GM10248 (cell line): ENCODE measurements around the gene WNT11.
A peak's percentile ranks its signal among the peaks of the same experiment; 100 is the strongest.

Source experiments
- CTCF ChIA-PET: fragments of 300-600 bp; sonication (Branson Sonifier 250); formaldehyde crosslinking; extraction: SDS; loops from one replicate; lab custom pipeline; 2021; ENCODE audit warnings: antibody characterized with exemption; lab: Yijun Ruan, JAX
- POLR2A ChIA-PET: fragments of 350-650 bp; sonication (Branson Sonifier 250); formaldehyde crosslinking; extraction: SDS; loops from one replicate; lab custom pipeline; 2020; ENCODE audit warnings: antibody characterized with exemption; lab: Yijun Ruan, JAX
- DNase-seq: peaks from one replicate; pipeline ENCODE4 v3.0.0; 2012; ENCODE audit errors: extremely low spot score
- TF ChIP-seq, protein P1 (sequence below): IDR thresholded peaks from 2 replicates; pipeline ENCODE4 v1.5.1; 2012; ENCODE audit warnings: mild to moderate bottlenecking, low read depth; ENCODE audit errors: extremely low read depth, missing control alignments, control extremely low read depth

Gene WNT11

DNA sequence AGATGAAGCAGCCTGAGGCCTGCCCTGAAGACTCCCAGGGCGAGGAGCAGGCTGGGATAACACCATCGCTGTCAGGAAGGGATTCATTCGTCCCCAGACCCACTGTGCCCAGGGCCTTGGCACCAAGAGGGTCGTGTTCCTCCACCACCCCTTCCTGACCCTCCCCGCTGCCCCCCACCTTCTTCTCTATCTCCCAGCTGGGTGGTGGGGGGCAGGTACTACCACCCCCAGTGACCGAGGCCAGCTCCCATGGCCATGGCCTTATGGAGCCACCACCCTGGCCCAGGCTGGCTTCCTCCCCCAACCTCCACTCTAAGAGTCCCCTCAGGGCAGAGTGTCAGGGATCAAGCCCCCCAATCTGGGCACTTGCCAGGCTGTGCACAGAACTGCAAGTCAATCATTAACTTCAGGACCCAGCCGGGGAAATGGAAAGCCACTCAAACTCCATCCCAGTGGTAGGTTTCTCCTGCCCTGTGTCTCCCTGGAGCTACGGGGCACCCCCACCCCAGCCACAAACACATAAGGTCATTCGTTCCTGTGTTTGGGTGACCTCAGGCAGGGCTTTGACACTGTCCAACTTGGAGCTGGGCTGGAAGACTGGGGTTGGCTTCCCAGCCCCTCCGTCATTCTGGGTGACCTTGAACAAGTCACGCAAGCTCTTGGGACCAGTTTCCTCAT, 33.3 kb upstream of the WNT11 start:
- ChIA-PET POLR2A (no interaction called here), CTCF (interaction anchor here (1.0 to 1.6 kb wide), 2 partner anchors 9 to 32 kb away, joined by 3 to 7 read pairs; no protein-coding TSS in a partner anchor)
- TF ChIP-seq, protein P1, sequence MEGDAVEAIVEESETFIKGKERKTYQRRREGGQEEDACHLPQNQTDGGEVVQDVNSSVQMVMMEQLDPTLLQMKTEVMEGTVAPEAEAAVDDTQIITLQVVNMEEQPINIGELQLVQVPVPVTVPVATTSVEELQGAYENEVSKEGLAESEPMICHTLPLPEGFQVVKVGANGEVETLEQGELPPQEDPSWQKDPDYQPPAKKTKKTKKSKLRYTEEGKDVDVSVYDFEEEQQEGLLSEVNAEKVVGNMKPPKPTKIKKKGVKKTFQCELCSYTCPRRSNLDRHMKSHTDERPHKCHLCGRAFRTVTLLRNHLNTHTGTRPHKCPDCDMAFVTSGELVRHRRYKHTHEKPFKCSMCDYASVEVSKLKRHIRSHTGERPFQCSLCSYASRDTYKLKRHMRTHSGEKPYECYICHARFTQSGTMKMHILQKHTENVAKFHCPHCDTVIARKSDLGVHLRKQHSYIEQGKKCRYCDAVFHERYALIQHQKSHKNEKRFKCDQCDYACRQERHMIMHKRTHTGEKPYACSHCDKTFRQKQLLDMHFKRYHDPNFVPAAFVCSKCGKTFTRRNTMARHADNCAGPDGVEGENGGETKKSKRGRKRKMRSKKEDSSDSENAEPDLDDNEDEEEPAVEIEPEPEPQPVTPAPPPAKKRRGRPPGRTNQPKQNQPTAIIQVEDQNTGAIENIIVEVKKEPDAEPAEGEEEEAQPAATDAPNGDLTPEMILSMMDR: no peak
- DNase-seq: no peak

DNA sequence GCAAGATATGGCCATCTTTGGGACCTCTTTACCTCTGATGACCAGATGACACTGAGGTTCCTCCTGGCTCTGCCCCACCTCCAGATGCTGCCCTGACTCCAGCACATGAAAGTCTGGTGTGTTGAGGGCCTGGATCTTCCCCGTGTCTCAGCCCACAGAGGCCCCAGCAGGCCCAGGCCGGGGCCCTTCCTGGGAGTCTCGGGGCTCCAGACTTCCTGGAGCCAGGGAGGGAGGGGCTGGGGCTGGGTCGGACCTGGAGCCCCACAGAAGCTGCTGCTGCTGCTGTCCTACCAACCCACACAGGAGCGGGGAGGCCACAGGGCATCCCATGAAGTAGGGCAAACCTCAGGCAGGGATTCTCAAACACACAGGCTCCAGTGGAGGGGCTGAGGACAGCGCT, 32.2 kb upstream of the WNT11 start:
- ChIA-PET CTCF (interaction anchor here (1.6 to 5.6 kb wide), 2 partner anchors 15 to 29 kb away, joined by 4 to 64 read pairs; no protein-coding TSS in a partner anchor), POLR2A (no interaction called here)

DNA sequence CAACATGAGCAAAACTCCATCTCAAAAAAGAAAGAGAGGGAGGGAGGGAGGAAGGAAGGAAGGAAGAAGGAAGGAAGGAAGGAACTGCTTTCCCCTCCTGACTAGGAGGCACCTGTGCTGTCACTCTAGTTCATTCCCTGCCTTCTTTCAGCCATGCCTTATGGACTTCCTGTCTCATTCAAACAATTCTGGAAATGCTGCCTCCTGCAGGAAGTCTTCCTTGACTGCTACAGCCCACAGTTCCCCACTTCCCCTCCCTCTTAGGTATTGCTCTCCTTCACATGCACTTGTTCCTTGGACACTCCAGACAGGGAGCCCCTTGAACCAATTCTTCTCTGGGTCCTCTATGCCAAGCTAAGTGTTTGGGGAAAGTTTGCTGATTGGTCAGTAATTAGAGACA, 31.6 kb upstream of the WNT11 start:
- no peak for DNase-seq
- ChIA-PET POLR2A (no interaction called here), CTCF (interaction anchor here (1.6 to 5.6 kb wide), 2 partner anchors 14 to 28 kb away, joined by 4 to 64 read pairs; no protein-coding TSS in a partner anchor)
- TF ChIP-seq, protein P1: no peak

More for the DNA sequence above, 32.2 kb upstream of the WNT11 start:
- no peak for DNase-seq
- TF ChIP-seq, protein P1: no peak

DNA sequence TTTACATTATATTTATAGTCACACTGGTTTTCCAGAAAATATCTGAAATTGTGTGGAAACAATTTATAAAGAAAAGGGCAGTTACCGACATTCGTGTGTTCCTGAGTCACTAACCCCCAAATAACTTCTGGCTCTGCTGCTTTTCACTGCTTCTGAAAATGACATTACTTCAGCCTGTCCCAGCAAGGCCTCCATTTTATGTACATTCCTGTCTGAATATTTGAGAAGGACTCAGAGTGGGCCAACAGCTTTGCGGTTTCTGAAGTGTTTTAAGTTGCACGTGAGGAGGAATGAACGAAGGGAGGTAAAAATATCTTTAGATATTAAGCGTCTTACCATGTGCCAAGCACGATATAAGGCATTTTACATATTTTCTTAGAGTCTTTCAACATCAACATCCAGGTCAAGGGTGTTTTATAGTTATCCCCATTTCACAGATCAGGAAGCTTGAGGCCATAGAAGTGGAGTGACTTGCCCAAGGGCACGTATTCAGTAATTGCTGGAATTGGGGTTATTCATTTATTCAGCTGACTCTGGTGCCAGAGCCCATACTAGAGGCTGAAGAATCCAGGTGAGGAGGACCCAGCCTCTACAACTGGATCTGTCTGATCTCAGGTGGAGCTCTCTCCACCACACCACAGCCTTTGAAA, 30.8 kb upstream of the WNT11 start:
- no peak for DNase-seq
- POLR2A ChIA-PET: no interaction called here
- TF ChIP-seq, protein P1: no peak
- CTCF ChIA-PET: interaction anchor here (1.6 to 5.6 kb wide), 2 partner anchors 13 to 27 kb away, joined by 4 to 64 read pairs; no protein-coding TSS in a partner anchor

DNA sequence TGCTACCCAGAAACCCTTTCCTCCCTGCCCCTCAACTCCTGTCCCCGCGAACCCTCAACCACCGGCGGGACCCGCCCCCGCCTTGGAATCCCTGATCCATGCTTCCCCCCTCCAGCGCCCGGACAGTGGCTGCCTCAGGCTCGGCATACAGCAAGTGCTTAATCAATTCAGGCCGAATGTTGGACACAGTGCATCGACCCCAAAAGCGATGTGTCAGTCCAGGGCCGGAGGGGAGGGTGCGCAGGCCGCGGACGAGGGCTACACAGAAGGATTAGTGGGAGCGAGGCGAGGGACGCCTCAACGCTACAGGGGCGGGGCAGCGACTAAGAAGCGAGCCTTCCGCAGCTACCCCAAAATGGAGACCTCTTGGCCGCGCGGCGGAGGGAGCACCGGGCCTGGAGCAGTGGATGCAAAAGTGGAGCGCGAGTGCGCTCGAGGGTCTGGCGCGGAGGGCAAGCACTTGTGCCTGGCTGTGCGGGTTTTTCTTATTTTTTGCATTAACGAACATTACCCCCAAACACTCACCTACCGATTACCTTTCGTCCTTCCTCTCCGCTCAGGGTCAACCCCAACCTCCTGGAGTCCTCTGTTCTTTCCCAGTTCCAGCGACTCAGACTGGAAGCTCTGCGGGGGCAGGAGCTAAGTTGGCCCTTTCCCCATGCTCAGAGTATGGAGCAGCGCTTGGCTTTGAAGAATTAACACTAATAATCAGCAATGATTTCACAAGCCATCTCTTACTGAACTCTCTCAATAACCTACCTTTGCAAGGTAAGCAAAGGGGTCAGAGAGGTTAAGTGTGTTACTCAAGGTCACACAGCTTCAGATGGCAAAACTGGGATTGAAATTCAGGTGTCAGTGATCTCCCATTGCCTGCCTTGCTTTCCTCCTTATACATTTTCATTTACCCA, 30.0 kb upstream of the WNT11 start:
- POLR2A ChIA-PET: interaction anchor here (0.5 kb wide), 1 partner anchor 677 kb away, joined by 3 read pairs; no protein-coding TSS in a partner anchor
- peak; percentile 67 for DNase-seq
- CTCF ChIA-PET: interaction anchor here (3.5 to 5.6 kb wide), 2 partner anchors 26 to 83 kb away, joined by 15 to 64 read pairs; no protein-coding TSS in a partner anchor
- TF ChIP-seq, protein P1: no peak
